Endothelial cell of umbilical vein (primary cell): ENCODE measurements around the gene DTD1. TPM values are rescaled to one million over a fixed set of nuclear protein-coding genes. Genes with fewer than 3 reads are reported as not detected.

Experiments
- BruUV-seq: library from RNA; stranded (reverse); fragments of 400-500 nt; replicated peaks from 2 replicates; lab custom pipeline; 2021; lab: Mats Ljungman, UMichigan
- CTCF ChIA-PET: fragments of 300-600, 350-600 bp; sonication (Branson Sonifier 250); formaldehyde crosslinking; loops from one replicate; lab custom pipeline; 2021; ENCODE audit warnings: antibody characterized with exemption, inconsistent platforms; lab: Charles Lee
- POLR2A ChIA-PET: fragments of 300-600, 350-600 bp; sonication (Branson Sonifier 250); formaldehyde crosslinking; loops from one replicate; lab custom pipeline; 2021; ENCODE audit warnings: antibody characterized with exemption, inconsistent platforms; lab: Charles Lee
- DNase-seq: peaks from one replicate; pipeline ENCODE4 v3.0.0-alpha.2; 2011; ENCODE audit warnings: low read depth, low spot score
- FAIRE-seq: peaks from 2 replicates; lab custom pipeline; 2011; peaks lifted over from hg19 to GRCh38; lab: Jason Lieb, UNC
- H2AFZ ChIP-seq: 2 replicates; pipeline ENCODE4 v1.6.0; 2012; ENCODE audit warnings: low read depth, low read length, control low read depth, inconsistent platforms
- H3K27ac ChIP-seq: 2 replicates; pipeline ENCODE4 v1.5.1; 2011; ENCODE audit warnings: low read depth, mild to moderate bottlenecking, control low read depth, low read length, moderate library complexity; ENCODE audit not compliant: insufficient read depth
- H3K27me3 ChIP-seq, 2 experiments: 2 replicates each; pipeline versions ENCODE4 v1.6.0 to v1.6.1; 2011; ENCODE audit warnings: low read length in 2 of 2, mixed read lengths in 1 of 2; ENCODE audit not compliant: control insufficient read depth in 2 of 2, insufficient read depth in 2 of 2
- H3K36me3 ChIP-seq, 2 experiments: 2 replicates in 1 of 2; 3 replicates in 1 of 2; pipeline ENCODE4 v1.5.1; 2011; ENCODE audit warnings: low read length in 2 of 2, mild to moderate bottlenecking in 1 of 2, moderate library complexity in 1 of 2; ENCODE audit not compliant: control insufficient read depth in 2 of 2, insufficient read depth in 2 of 2; ENCODE audit errors: extremely low read depth in 1 of 2
- H3K4me1 ChIP-seq: 3 replicates; pipeline ENCODE4 v1.5.1; 2011; ENCODE audit warnings: mild to moderate bottlenecking, low read length; ENCODE audit not compliant: control insufficient read depth, insufficient read depth; ENCODE audit errors: extremely low read depth
- H3K4me2 ChIP-seq: 2 replicates; pipeline ENCODE4 v1.6.1; 2011; ENCODE audit warnings: low read length, control low read depth, mixed read lengths; ENCODE audit not compliant: insufficient read depth
- H3K4me3 ChIP-seq, 3 experiments: fragments of 200-600 bp in 1 of 3; sonication (generic), shearing (Covaris generic) in 1 of 3; replicated peaks in 1 of 3; 2 replicates each; pipeline ENCODE4 v1.5.1; 2011 to 2016; ENCODE audit warnings: control low read depth in 3 of 3, low read length in 3 of 3, mild to moderate bottlenecking in 2 of 3, inconsistent platforms in 1 of 3, low read depth in 1 of 3, moderate library complexity in 1 of 3; ENCODE audit not compliant: insufficient read depth in 1 of 3
- H3K79me2 ChIP-seq: 2 replicates; pipeline ENCODE4 v1.6.0; 2012; ENCODE audit warnings: low read length, inconsistent platforms; ENCODE audit not compliant: control insufficient read depth, insufficient read depth
- H3K9ac ChIP-seq: replicated peaks from 2 replicates; pipeline ENCODE3; 2011; ENCODE audit warnings: low read length, control low read depth; ENCODE audit not compliant: insufficient read depth; ENCODE audit errors: extremely low read depth
- H3K9me1 ChIP-seq: replicated peaks from 3 replicates; pipeline ENCODE4 v1.6.0; 2011; ENCODE audit warnings: mild to moderate bottlenecking, low read length; ENCODE audit not compliant: control insufficient read depth, insufficient read depth; ENCODE audit errors: extremely low read depth
- H3K9me3 ChIP-seq: replicated peaks from 2 replicates; pipeline ENCODE4 v1.5.1; 2012; ENCODE audit warnings: low read length, inconsistent platforms; ENCODE audit not compliant: control insufficient read depth, insufficient read depth
- H4K20me1 ChIP-seq: replicated peaks from 2 replicates; pipeline ENCODE3; 2011; ENCODE audit warnings: mild to moderate bottlenecking, low read length; ENCODE audit not compliant: control insufficient read depth, insufficient read depth; ENCODE audit errors: extremely low read depth
- CTCF ChIP-seq, 2 donors: IDR thresholded peaks; 1 replicate in 1 of 2; 2 replicates in 1 of 2; pipeline ENCODE4 v1.5.1; 2011; ENCODE audit warnings: low read length in 2 of 2, mild to moderate bottlenecking in 2 of 2, moderate library complexity in 2 of 2, control low read depth in 1 of 2, inconsistent platforms in 1 of 2, low read depth in 1 of 2; ENCODE audit not compliant: insufficient read depth in 1 of 2; ENCODE audit errors: extremely low read depth in 1 of 2
- EZH2 ChIP-seq: IDR thresholded peaks from 2 replicates; pipeline ENCODE4 v1.6.1; 2012; ENCODE audit warnings: borderline replicate concordance, low read depth, mild to moderate bottlenecking, moderate library complexity, low read length, inconsistent platforms; ENCODE audit not compliant: severe bottlenecking
- FOS ChIP-seq: IDR thresholded peaks from 2 replicates; pipeline ENCODE4 v1.6.1; 2011; ENCODE audit warnings: mild to moderate bottlenecking, low read length, moderate library complexity, borderline replicate concordance; ENCODE audit not compliant: insufficient read depth
- GATA2 ChIP-seq: IDR thresholded peaks from 2 replicates; pipeline ENCODE4 v1.7.0; 2011; ENCODE audit warnings: low read depth, mild to moderate bottlenecking, moderate library complexity, mixed read lengths, low read length; ENCODE audit not compliant: insufficient read length, insufficient read depth
- JUN ChIP-seq: IDR thresholded peaks from 2 replicates; pipeline ENCODE4 v1.6.1; 2011; ENCODE audit warnings: borderline replicate concordance, low read depth; ENCODE audit not compliant: insufficient read length, insufficient read depth
- MAX ChIP-seq: IDR thresholded peaks from 2 replicates; pipeline ENCODE4 v1.6.1; 2011; ENCODE audit not compliant: insufficient read depth, insufficient read length
- MYC ChIP-seq: IDR thresholded peaks from one replicate; pipeline ENCODE4 v1.6.1; 2011; ENCODE audit warnings: mild to moderate bottlenecking, low read depth, low read length
- POLR2A ChIP-seq: IDR thresholded peaks from 2 replicates; pipeline ENCODE4 v1.6.1; 2012; ENCODE audit warnings: low read depth, mild to moderate bottlenecking, control low read depth, low read length
- POLR2AphosphoS5 ChIP-seq: IDR thresholded peaks from 2 replicates; pipeline ENCODE4 v1.6.1; 2012; ENCODE audit warnings: low read depth, mild to moderate bottlenecking, control low read depth, low read length, moderate library complexity; ENCODE audit not compliant: insufficient read depth
- dilution Hi-C: fragments of 300-500 bp; cut with MboI; formaldehyde crosslinking; loops from one replicate; pipeline ENCODE4 v1.15.0; 2019; ENCODE audit warnings: low sequenced_read_pairs; ENCODE audit not compliant: extremely low pct_ligation_motif_present
- intact Hi-C: fragments of 100-400 bp; cut with micrococcal nuclease; formaldehyde crosslinking; loops from one replicate; pipeline ENCODE4 v1.10.0; 2022
- polyA plus RNA-seq, 4 experiments: library from polyadenylated mRNA; depleted of rRNA in 3 of 4; stranded (reverse) in 3 of 4; unstranded in 1 of 4; fragments of >200 nt; gene quantifications; 2 replicates each; pipeline versions ENCODE4 v1.2.1 to v1.2.3, GENCODE V29; 2011 to 2012; ENCODE audit warnings: missing spikeins in 1 of 4
- total RNA-seq: library from RNA; stranded (reverse); gene quantifications from 2 replicates; pipeline ENCODE4 v1.2.3, GENCODE V29; 2021

Gene DTD1
- total and polyA plus RNA-seq, 2 donors (not counting 3 experiments of a cell fraction or from before 2014, with no cell fraction given): 48.2 to 50.8 TPM

- TF ChIP-seq JUN: no peak
- TF ChIP-seq GATA2: no peak
- no peak for TF ChIP-seq POLR2A
- no peak for TF ChIP-seq FOS
- TF ChIP-seq EZH2: no peak
- no peak for TF ChIP-seq CTCF (IDR thresholded peaks at IDR 0.05; ENCODE audit: extremely low read depth in 1 of 2, insufficient read depth in 1 of 2, low read depth in 1 of 2, low read length in 2 of 2)
- TF ChIP-seq POLR2AphosphoS5: no peak
- TF ChIP-seq MAX: no peak
- no peak for TF ChIP-seq MYC
- H3K4me1 ChIP-seq: no peaks in the 10 kb centered on the region
- ChIA-PET CTCF (no interaction called here), POLR2A (no interaction called here)
- DNase-seq: no peak
- H3K27me3 ChIP-seq: peaks cover 0 to 2% of the 10 kb centered on the region in 2 experiments
- no TSS peak for BruUV-seq
- dilution Hi-C loops (no loop called here), intact Hi-C loops (no loop called here)
- no peak overlapping the region for H3K27ac ChIP-seq
- H4K20me1 ChIP-seq: no peaks in the 10 kb centered on the region
- no peak overlapping the region for H3K4me3 ChIP-seq
- no peak overlapping the region for H3K4me2 ChIP-seq
- no peak for FAIRE-seq
- no peaks in the 10 kb centered on the region for H3K36me3 ChIP-seq
- no peaks in the 10 kb centered on the region for H3K79me2 ChIP-seq
- H3K9me3 ChIP-seq: no peaks in the 10 kb centered on the region
- no peak overlapping the region for H2AFZ ChIP-seq
- no peak overlapping the region for H3K9ac ChIP-seq
- H3K9me1 ChIP-seq: no peaks in the 10 kb centered on the region
These were observed 200.2 kb downstream of the DTD1 start for GRCh38 chr20:18788021-18788420.
